ENCODE measurements around the gene NSDHL. TPM values are rescaled to one million over a fixed set of nuclear protein-coding genes. Genes with fewer than 3 reads are reported as not detected.

NSDHL gene
- total RNA-seq, 1 experiment from 2014 or later: 55.1 TPM

GRCh38 chrX:152853986-152854385 lies 23.1 kb downstream of the NSDHL start:
- no peak for DNase-seq
- intact Hi-C loops (cut with micrococcal nuclease; ENCODE audit: unreplicated experiment): no loop called here
- BruUV-seq (replicated peaks): no TSS peak
- POLR2A ChIA-PET (ENCODE audit: unreplicated experiment): interaction anchor here (0.5 kb wide), 1 partner anchor 393 kb away, joined by 3 read pairs; no protein-coding TSS in a partner anchor
- no peak overlapping the region for H3K4me3 ChIP-seq
- no peaks in the 10 kb centered on the region for H3K27me3 ChIP-seq (ENCODE audit: insufficient read depth, low read depth)
- H3K9me2 ChIP-seq (ENCODE audit: insufficient read depth): no peaks in the 10 kb centered on the region
- H3K9me3 ChIP-seq (ENCODE audit: insufficient read depth, low read depth): no peaks in the 10 kb centered on the region
- no peak overlapping the region for H3K4me2 ChIP-seq
- CTCF ChIA-PET: no interaction called here
- TF ChIP-seq CTCF (conservative IDR thresholded peaks at IDR 0.05): no peak
- TF ChIP-seq EZH2 (IDR thresholded peaks at IDR 0.05; ENCODE audit: low read depth): no peak
- H4K20me1 ChIP-seq (ENCODE audit: insufficient read depth): 0 out of 2 replicates have a peak, but pooled peaks cover 2% of the 10 kb centered on the region
- no peak overlapping the region for H2AFZ ChIP-seq
- H3K36me3 ChIP-seq (ENCODE audit: low read depth): peaks cover 36% of the 10 kb centered on the region
- H3K4me1 ChIP-seq (replicated peaks; ENCODE audit: insufficient read depth): no peaks in the 10 kb centered on the region
- H3K79me2 ChIP-seq (ENCODE audit: low read depth): no peaks in the 10 kb centered on the region
- no peaks in the 10 kb centered on the region for H3F3A ChIP-seq (ENCODE audit: insufficient read depth, low read depth)
- no peak overlapping the region for H3K27ac ChIP-seq

- peaks cover 49% of the 10 kb centered on the region for H3K36me3 ChIP-seq (ENCODE audit: low read depth)
- H3K27ac ChIP-seq: 0 out of 2 replicates have a peak overlapping the region, but pooled peaks have one; percentile 1
- peaks cover 18% of the 10 kb centered on the region for H3K4me1 ChIP-seq (replicated peaks; ENCODE audit: insufficient read depth)
- H3F3A ChIP-seq (ENCODE audit: insufficient read depth, low read depth): peaks cover 16% of the 10 kb centered on the region; the same call in 1 of the 2 replicates
- H4K20me1 ChIP-seq (ENCODE audit: insufficient read depth): peaks cover 7% of the 10 kb centered on the region; the same call in 1 of the 2 replicates
- H3K9me2 ChIP-seq (ENCODE audit: insufficient read depth): no peaks in the 10 kb centered on the region
- ChIA-PET POLR2A (ENCODE audit: unreplicated experiment) (no interaction called here), CTCF (no interaction called here)
- no peaks in the 10 kb centered on the region for H3K79me2 ChIP-seq (ENCODE audit: low read depth)
- BruUV-seq (replicated peaks): no TSS peak
- no peaks in the 10 kb centered on the region for H3K9me3 ChIP-seq (ENCODE audit: insufficient read depth, low read depth)
- TF ChIP-seq EZH2 (IDR thresholded peaks at IDR 0.05; ENCODE audit: low read depth): no peak
- no peak for TF ChIP-seq CTCF (conservative IDR thresholded peaks at IDR 0.05)
- intact Hi-C loops (cut with micrococcal nuclease; ENCODE audit: unreplicated experiment): loop anchor here (2.0 kb wide), 1 partner anchor 34 kb away; no protein-coding TSS in a partner anchor
- H2AFZ ChIP-seq: no peak overlapping the region
- DNase-seq: peak; percentile 38 to 90
- no peak overlapping the region for H3K4me3 ChIP-seq
- no peaks in the 10 kb centered on the region for H3K27me3 ChIP-seq (ENCODE audit: insufficient read depth, low read depth)
- H3K4me2 ChIP-seq: peak overlapping the region; percentile 12; the same call in 1 of the 2 replicates
Measured at GRCh38 chrX:152861116-152861515, 30.3 kb downstream of the NSDHL start.

GRCh38 chrX:152861826-152862225 lies 31.0 kb downstream of the NSDHL start:
- peaks cover 18% of the 10 kb centered on the region for H3K4me1 ChIP-seq (replicated peaks; ENCODE audit: insufficient read depth)
- H3K27me3 ChIP-seq (ENCODE audit: insufficient read depth, low read depth): no peaks in the 10 kb centered on the region
- intact Hi-C loops (cut with micrococcal nuclease; ENCODE audit: unreplicated experiment): loop anchor here (2.0 kb wide), 1 partner anchor 33 kb away; no protein-coding TSS in a partner anchor
- H3F3A ChIP-seq (ENCODE audit: insufficient read depth, low read depth): peaks cover 16% of the 10 kb centered on the region; the same call in 1 of the 2 replicates
- no peaks in the 10 kb centered on the region for H3K79me2 ChIP-seq (ENCODE audit: low read depth)
- no peak overlapping the region for H3K4me3 ChIP-seq
- no TSS peak for BruUV-seq (replicated peaks)
- H4K20me1 ChIP-seq (ENCODE audit: insufficient read depth): peaks cover 7% of the 10 kb centered on the region; the same call in 1 of the 2 replicates
- H3K36me3 ChIP-seq (ENCODE audit: low read depth): peaks cover 52% of the 10 kb centered on the region
- H3K27ac ChIP-seq: no peak overlapping the region
- ChIA-PET POLR2A (ENCODE audit: unreplicated experiment) (no interaction called here), CTCF (no interaction called here)
- no peak overlapping the region for H2AFZ ChIP-seq
- TF ChIP-seq EZH2 (IDR thresholded peaks at IDR 0.05; ENCODE audit: low read depth) (no peak), CTCF (conservative IDR thresholded peaks at IDR 0.05) (no peak)
- no peak for DNase-seq
- H3K9me2 ChIP-seq (ENCODE audit: insufficient read depth): no peaks in the 10 kb centered on the region
- no peak overlapping the region for H3K4me2 ChIP-seq
- no peaks in the 10 kb centered on the region for H3K9me3 ChIP-seq (ENCODE audit: insufficient read depth, low read depth)
